NCI-H187 (cell line): ENCODE data around the gene WNT2B.

ENCODE experiments used
- DNase-seq, 2 experiments: peaks; one replicate each; lab custom pipeline; 2025; lab: John Stamatoyannopoulos, UW

The WNT2B gene

DNA sequence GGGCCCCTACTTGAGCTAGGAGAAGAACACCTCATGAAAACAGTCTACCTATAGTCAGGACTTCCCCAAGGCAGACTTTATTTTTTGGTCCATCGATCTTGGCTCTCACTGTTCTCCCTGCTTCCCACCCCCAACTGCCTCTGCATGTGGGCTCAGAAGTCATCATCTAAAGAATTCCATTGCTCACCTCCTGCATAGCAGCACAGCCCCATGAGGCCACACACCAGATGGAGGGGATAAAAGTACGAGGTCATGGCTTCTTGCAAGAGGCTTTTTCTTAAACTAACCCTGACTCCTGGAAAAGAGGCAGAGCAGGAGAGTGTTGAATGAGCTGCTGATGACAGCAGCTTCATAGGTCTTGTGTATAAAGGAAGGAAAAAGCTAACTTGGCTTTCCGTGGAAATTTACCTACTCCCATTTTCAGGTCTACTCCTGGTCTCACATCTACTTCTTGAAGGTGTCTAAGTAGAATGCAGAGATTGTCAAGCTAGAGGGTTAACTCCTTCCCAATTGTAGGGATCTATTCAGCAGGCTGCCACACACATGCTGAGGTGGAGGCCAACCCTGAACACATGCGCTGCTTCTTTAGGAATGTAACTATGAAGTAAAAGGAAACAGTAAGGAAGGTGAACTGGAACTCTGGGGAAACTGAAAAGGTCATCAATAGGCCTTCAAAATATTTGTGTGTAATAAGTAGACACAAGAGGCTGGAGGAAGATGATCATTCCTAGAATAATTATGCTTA lies 18.7 kb downstream of the WNT2B start:
- no peak for DNase-seq

DNA sequence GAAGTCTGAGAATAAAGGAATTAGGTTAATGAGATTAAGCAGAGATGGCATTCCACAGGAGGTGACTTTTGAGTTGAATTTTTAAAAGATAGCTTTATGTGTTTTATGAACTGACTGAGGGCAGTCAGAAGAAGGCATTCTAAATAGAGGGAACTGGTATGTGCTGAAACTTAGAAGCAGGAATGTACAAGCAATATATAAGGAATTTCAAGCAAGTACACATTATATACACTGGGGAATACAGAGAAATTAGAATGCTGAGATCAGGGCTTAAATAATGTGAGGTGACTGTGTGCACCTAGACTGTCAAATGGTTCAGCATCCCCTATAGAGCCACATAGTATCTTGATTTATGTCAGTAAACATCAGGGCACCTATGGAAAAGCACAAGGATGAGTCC lies 19.3 kb downstream of the WNT2B start:
- no peak for DNase-seq

GRCh38 chr1:112529301-112529700 lies 20.5 kb downstream of the WNT2B start:
- DNase-seq = no peak

DNA sequence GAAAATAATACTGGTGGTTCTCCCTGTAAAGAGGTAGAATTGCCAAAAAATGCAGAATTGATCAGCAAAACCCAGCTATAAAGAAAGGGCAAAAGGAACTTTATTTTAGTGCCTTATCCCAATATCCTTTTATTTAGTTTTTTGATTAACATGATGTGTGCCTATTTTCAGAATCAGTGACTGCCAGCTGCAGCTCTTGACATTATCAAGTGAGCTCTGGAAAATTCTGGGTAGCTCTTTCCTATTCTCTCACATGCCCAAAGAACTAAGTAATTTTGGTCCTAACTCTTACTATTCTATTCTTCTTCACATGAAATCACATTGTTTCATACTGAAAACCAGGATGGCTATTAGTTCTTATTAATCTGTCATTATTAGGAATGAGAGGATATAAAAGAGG lies 22.1 kb downstream of the WNT2B start:
- DNase-seq = no peak

GRCh38 chr1:112532064-112532463 lies 23.3 kb downstream of the WNT2B start:
- DNase-seq = no peak

DNA sequence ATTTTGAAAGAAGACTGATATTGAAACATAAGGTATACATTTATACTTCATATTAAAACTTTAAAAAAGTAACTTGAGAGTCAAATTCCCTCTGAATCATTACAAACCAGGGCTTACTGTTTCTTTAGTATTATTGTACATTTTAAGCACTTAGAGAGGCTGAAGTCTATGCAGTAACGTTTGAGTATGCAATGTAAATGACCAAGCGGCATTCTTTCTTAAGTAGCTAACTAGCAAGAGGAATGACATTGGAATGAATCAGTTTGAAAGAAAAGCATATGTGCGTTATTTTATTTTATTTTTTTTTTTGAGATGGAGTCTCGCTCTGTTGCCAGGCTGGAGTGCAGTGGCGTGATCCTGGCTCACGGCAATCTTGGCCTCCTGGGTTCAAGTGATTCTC lies 24.3 kb downstream of the WNT2B start:
- DNase-seq = no peak

GRCh38 chr1:112536561-112536960 lies 27.8 kb downstream of the WNT2B start:
- no peak for DNase-seq

- no peak for DNase-seq
These were observed 28.7 kb downstream of the WNT2B start for GRCh38 chr1:112537456-112537855.

DNA sequence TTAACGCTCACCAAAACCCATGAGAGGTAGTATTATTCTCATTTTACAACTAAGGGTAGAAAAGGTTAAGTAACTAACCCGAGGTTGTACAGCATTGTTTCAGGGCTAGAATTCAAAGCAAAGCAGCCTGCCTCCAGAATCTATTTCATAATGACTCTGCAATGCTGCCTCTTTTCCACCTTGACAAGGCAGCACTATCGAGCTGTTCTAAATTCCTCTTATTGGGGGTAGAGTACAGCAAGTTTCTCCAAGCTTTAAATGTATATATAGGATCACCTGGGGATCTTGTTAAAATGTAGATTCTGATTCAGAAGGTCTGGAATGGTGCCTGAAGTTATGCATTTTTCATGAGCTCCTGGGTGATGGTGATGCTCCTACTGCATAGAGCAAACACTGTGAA lies 30.1 kb downstream of the WNT2B start:
- no peak for DNase-seq

DNA sequence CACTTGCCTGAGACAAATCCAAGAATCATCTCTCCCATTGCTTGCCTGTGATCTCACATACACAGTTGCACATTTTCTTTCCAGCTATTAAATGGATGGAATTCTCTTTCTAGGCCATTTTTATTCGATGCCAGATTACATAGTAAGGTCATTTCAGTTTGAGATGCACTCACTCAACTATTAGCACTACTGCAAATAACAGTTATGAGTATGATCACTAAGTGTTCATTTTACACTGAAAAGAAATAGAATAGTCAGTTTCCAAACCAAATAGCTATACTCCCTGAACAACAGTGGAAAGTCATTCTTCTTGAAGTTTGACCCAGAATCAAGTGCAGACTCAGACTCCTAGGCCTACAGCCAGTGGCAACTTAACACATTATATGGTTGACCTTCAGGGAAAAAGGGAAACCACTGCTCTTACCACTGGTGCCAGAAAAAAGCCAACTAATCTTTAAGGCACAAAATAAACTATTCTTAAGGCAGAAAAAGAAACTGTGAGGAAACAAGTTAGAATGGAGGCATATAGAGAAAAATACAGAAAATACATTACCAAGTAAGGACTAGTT lies 31.5 kb downstream of the WNT2B start:
- no peak for DNase-seq

GRCh38 chr1:112541299-112541698 lies 32.5 kb downstream of the WNT2B start:
- no peak for DNase-seq

DNA sequence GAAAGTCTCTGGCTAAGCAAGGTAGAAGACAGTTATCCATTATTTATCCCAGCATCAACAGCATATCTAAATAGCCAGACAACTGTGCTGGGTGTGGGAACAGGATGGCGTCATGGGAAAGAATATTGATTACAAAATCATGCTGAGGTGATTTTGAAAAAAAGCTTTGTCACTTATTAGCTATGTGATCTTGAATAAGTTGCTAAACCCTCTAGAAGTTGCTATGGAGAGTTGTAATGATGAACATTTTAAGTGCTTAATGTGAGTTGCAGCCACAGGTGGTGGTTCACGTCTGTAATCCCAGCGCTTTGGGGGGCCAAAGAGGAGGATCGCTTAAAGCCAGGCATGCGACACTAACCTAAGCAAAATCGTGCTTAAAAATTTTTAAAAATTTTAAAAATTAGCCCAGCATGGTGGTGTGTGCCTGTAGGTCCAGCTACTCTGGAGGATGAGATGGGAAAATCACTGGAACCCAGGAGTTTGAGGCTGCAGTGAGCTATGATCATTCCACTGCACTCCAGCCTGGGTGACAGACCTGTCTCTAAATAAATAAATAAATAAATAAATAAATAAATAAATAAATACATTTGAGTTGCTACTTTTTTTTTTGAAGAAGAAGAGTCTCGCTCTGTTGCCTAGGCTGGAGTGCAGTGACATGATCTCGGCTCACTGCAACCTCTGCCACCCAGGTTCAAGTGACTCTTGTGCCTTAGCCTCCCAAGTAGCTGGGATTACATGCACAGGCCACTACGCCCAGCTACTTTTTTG lies 33.6 kb downstream of the WNT2B start:
- DNase-seq = no peak

DNA sequence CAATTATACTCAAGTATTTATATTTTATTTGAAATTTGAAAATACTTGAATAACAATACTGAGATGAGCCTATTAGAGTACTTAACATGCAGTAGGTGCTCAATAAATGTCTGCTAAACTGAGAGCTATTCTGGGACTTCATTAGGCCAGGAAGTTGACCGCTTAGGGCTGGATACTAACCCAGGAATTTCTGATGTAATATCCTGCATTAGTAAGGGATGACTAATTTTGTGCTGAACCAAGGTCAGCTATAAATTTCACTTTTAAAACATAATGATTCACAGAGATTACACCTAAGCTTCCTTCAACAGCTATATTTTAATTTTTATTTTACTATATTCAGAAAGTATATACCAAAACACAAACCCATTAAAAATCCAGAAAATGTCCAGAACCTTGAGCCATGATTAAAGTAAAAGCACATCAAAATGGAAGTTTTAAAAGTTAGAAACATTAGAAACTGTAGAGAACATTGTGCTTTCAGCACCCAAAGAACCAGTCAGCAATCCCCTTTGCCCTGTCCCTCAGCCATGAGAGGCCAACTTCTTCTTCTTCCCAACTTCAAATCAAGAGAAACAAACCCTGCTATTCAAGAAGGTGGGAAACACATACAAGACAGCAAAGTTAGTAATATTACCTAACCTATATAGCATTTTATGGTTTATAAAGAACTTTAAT lies 35.4 kb downstream of the WNT2B start:
- no peak for DNase-seq

DNA sequence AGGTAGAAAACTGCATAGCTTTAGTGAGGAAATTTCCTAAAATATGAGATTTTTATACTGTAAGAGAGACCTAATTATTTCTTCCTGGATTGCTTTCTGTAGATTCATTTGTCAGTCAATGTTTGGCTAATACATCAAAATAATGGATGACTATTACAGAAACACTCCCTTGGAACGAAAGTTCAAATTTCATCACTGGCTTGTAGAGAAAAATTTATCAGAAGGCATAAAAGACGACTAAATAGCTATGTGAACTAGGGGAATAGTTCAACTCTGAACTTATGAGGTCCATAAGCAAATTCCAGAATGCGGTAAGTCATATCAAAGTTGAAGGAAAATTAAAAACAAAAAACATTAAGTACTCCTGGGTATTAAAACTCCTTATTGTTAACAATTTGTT lies 36.0 kb downstream of the WNT2B start:
- DNase-seq = no peak

DNA sequence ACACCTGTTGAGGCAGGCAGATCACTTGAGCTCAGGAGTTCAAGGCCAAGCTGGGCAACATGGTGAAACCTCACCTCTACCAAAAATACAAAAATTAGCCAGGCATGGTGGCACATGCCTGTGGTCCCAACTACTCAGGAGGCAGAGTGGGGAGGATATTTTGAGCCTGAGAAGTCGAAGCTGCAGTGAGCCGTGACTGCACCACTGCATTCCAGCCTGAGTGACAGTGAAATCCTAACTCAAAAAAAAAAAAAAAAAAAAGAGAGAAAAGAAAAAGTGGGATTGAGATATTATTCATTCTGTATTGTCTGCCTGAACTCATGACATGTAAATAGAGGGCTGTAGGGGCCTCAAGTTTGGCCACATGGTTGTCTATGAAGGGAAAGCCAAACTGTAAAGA lies 37.3 kb downstream of the WNT2B start:
- no peak for DNase-seq

GRCh38 chr1:112548547-112548946 lies 39.8 kb downstream of the WNT2B start:
- DNase-seq = no peak

- no peak for DNase-seq
These were observed 40.8 kb downstream of the WNT2B start for GRCh38 chr1:112549590-112549989.

DNA sequence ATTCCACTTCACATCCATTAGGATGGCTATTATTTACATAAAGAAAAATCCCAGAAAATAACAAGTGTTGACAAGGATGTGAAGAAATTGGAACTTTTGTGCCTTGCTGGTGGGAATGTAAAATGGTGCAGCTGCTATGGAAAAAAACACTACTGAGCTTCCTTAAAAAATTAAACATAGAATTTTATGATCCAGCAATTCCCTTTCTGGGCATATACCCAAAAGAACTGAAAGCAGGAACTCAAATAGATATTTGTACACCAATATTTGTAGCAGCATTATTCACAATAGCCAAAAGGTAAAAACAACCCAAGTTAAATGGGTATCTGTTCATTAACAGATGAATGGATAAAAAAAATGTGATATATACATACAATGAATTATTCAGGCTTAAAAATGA lies 45.6 kb downstream of the WNT2B start:
- no peak for DNase-seq

- no peak for DNase-seq
These were observed 48.6 kb downstream of the WNT2B start for GRCh38 chr1:112557385-112557784.

- no peak for DNase-seq
These were observed 49.9 kb downstream of the WNT2B start for GRCh38 chr1:112558634-112559033.

- DNase-seq = no peak
These were observed 54.6 kb downstream of the WNT2B start for GRCh38 chr1:112563341-112563740.

DNA sequence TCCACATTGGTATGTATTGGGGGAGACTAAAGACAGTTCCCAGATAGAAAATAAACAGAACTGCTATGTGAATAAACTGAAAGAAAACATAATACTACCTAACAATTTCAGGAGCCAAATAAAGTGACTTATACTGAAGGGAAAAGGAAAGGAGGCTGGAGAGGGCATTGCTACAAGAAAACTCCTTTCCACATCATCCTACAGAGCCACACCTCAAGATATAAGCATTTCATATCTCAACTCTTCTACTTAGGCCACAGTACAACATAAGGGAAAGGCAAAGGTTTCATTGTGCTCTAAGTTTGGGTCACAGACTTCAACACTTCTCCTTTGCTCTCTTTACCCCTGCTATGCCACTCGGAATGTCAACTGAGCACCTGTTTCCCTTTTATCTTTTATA lies 55.3 kb downstream of the WNT2B start:
- DNase-seq = no peak

DNA sequence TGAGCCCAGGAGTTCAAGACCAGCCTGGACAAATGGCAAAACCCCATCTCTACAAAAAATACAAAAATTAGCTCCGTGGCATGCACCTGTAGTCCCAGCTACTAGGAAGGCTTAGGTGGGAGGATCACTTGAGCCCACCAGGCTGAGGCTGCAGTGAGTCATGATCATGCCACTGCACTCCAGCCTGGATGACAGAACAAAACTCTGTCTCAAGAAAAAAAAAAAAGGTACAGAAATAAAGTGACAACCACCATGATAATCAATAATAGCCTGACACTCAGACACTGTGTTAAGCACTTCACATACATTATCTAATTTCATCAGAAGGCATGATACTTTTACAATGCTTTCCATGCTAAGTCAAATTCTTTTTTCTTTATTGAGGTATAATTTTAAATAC lies 57.0 kb downstream of the WNT2B start:
- DNase-seq = no peak
